GM12864 (cell line): ENCODE results near the gene GNAS-AS1.

Experiments
- DNase-seq: peaks from one replicate; pipeline ENCODE4 v3.0.0-alpha.2; 2011; ENCODE audit warnings: low read depth
- H3K4me3 ChIP-seq: 2 replicates; pipeline ENCODE4 v1.5.1; 2011; ENCODE audit warnings: mild to moderate bottlenecking, low read depth, low read length, control low read depth
- CTCF ChIP-seq: IDR thresholded peaks from 2 replicates; pipeline ENCODE4 v1.5.1; 2011; ENCODE audit warnings: low read depth, mild to moderate bottlenecking, moderate library complexity, low read length, control low read depth, inconsistent platforms; ENCODE audit errors: missing control alignments

The GNAS-AS1 gene

DNA sequence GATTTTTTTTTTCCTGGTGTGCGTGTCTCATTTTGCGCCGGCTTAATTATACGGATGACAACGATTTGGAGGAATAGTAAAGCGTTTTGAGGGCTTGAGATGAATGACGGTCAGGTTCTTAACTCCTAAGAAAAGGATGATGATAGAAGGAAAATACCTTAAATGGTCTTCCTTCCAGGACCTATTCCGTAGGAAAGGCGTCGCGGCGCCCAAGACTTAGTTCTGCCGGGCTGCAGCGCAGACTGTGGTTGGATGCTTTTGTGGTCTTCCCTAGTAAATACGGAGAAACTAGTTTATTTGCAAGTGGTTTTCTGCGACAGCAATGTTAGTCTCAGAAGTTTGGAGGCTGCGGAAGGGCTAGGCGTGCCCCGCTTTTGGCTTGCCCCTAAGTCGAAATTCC lies 8.4 kb downstream of the GNAS-AS1 start:
- H3K4me3 ChIP-seq = no peak overlapping the region
- no peak for DNase-seq
- no peak for TF ChIP-seq CTCF

GRCh38 chr20:58841539-58842264 lies 9.0 kb downstream of the GNAS-AS1 start:
- no peak overlapping the region for H3K4me3 ChIP-seq
- no peak for TF ChIP-seq CTCF
- DNase-seq = no peak

GRCh38 chr20:58840816-58841538 lies 9.7 kb downstream of the GNAS-AS1 start:
- TF ChIP-seq CTCF = no peak
- DNase-seq = no peak
- no peak overlapping the region for H3K4me3 ChIP-seq

GRCh38 chr20:58839991-58840747 lies 10.5 kb downstream of the GNAS-AS1 start:
- DNase-seq = no peak
- no peak for TF ChIP-seq CTCF
- no peak overlapping the region for H3K4me3 ChIP-seq

DNA sequence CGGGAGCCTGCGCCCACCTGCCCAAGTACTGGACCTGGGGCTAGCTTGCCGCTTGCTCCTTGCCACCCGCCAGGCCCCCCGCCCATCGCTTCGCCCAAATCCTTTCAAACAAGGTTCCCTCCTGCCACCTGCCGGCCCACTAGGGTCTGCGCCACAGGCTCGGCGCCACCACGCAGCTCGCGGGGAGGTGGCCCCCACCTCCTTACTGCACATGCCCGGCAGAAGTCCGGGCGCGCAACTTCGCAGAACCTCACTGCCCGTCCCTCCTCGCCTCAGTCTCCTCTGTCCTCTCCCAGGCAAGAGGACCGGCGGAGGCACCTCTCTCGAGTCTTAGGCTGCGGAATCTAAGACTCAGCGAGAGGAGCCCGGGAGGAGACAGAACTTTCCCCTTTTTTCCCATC lies 11.2 kb downstream of the GNAS-AS1 start:
- H3K4me3 ChIP-seq = no peak overlapping the region
- TF ChIP-seq CTCF = peak; percentile 38

DNA sequence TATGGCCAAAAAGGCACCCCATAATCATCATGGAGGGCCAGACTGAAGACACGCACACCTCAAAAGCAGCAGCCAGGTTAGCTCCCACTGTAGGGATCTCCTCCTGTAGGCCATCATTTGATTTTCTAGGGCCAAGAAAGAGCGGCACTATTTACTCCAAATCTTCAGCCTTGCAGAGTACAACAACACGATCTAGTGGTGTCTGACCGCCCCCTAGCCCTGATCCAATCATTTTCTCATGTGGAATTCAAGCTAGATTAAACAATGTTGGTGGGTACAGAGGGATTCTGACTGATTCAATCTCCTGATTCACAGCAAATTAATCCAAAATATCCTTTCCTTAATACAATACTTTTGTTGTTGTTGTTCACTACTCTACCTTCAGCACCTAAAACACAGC lies 12.5 kb downstream of the GNAS-AS1 start:
- DNase-seq = no peak
- TF ChIP-seq CTCF = no peak

More for the DNA sequence above, 11.2 kb downstream of the GNAS-AS1 start:
- DNase-seq = no peak

More for the DNA sequence above, 12.5 kb downstream of the GNAS-AS1 start:
- no peak overlapping the region for H3K4me3 ChIP-seq
